Vagina (tissue), 2 donors: ENCODE measurements around the gene TIAM2. TPM values are rescaled to one million over a fixed set of nuclear protein-coding genes. Genes with fewer than 3 reads are reported as not detected.

Experiments used
- DNase-seq, 2 donors: peaks; one replicate each; pipeline ENCODE4 v3.0.0-alpha.2; 2017; ENCODE audit errors: extremely low spot score in 2 of 2
- H3K27ac ChIP-seq: fragments of 200-600 bp; sonication (generic); one replicate; pipeline ENCODE4 v1.5.1; 2019
- H3K27me3 ChIP-seq: fragments of 200-600 bp; sonication (generic); one replicate; pipeline ENCODE4 v1.5.1; 2019
- H3K36me3 ChIP-seq, 2 donors: fragments of 200-600 bp; sonication (generic); one replicate each; pipeline ENCODE4 v1.5.1; 2017 to 2019
- H3K4me1 ChIP-seq: fragments of 200-600 bp; sonication (generic); one replicate; pipeline ENCODE4 v1.5.1; 2019
- H3K4me3 ChIP-seq, 2 donors: fragments of 200-600 bp; sonication (generic); 1 replicate in 1 of 2; 2 replicates in 1 of 2; pipeline ENCODE4 v1.5.1; 2016 to 2019
- H3K9me3 ChIP-seq: fragments of 200-600 bp; sonication (generic); one replicate; pipeline ENCODE4 v1.5.1; 2019
- POLR2A ChIP-seq, 2 donors: fragments of 450-650 bp; IDR thresholded peaks; one replicate each; pipeline ENCODE4 v1.6.1; 2017; ENCODE audit warnings: antibody characterized with exemption in 2 of 2, mild to moderate bottlenecking in 2 of 2, moderate library complexity in 2 of 2
- POLR2AphosphoS5 ChIP-seq, 2 donors: sonication (generic); formaldehyde crosslinking; IDR thresholded peaks; one replicate each; pipeline ENCODE4 v1.9.0; 2017; ENCODE audit warnings: antibody characterized with exemption in 2 of 2, mild to moderate bottlenecking in 2 of 2, low read depth in 1 of 2; ENCODE audit not compliant: insufficient read depth in 1 of 2
- intact Hi-C: fragments of 100-400 bp; cut with DNase I; formaldehyde crosslinking; loops from one replicate; pipeline ENCODE4 v1.15.1; 2023
- total RNA-seq: library from RNA; depleted of rRNA; stranded (reverse); fragments of >200 nt; gene quantifications from one replicate; pipeline ENCODE4 v1.2.3, GENCODE V29; 2016
- TF ChIP-seq, protein P1 (sequence below), 3 experiments: fragments of 450-650 bp in 2 of 3; fragments of 200-600 bp in 1 of 3; sonication (generic) in 1 of 3; IDR thresholded peaks; one replicate each; pipeline ENCODE4 v1.5.1; 2017 to 2019; ENCODE audit warnings: antibody characterized with exemption in 3 of 3, mild to moderate bottlenecking in 2 of 3, moderate library complexity in 2 of 3

Gene TIAM2
- total RNA-seq, 1 donor from 2014 or later: 11.5 TPM

GRCh38 chr6:155259897-155260296 is 264.8 kb downstream of the TIAM2 start:
- intact Hi-C loops: no loop called here
- H3K36me3 ChIP-seq: peaks cover 0 to 32% of the 10 kb centered on the region in 2 donors

GRCh38 chr6:155260686-155261085 is 265.6 kb downstream of the TIAM2 start:
- intact Hi-C loops: no loop called here

More at GRCh38 chr6:155259897-155260296, 264.8 kb downstream of the TIAM2 start:
- no peaks in the 10 kb centered on the region for H3K27me3 ChIP-seq
- H3K9me3 ChIP-seq: no peaks in the 10 kb centered on the region
- H3K4me1 ChIP-seq: peaks cover 7% of the 10 kb centered on the region
- no peak for DNase-seq
- TF ChIP-seq POLR2AphosphoS5 (IDR thresholded peaks at IDR 0.05; ENCODE audit: insufficient read depth in 1 of 2, low read depth in 1 of 2): no peak
- TF ChIP-seq, protein P1, sequence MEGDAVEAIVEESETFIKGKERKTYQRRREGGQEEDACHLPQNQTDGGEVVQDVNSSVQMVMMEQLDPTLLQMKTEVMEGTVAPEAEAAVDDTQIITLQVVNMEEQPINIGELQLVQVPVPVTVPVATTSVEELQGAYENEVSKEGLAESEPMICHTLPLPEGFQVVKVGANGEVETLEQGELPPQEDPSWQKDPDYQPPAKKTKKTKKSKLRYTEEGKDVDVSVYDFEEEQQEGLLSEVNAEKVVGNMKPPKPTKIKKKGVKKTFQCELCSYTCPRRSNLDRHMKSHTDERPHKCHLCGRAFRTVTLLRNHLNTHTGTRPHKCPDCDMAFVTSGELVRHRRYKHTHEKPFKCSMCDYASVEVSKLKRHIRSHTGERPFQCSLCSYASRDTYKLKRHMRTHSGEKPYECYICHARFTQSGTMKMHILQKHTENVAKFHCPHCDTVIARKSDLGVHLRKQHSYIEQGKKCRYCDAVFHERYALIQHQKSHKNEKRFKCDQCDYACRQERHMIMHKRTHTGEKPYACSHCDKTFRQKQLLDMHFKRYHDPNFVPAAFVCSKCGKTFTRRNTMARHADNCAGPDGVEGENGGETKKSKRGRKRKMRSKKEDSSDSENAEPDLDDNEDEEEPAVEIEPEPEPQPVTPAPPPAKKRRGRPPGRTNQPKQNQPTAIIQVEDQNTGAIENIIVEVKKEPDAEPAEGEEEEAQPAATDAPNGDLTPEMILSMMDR (IDR thresholded peaks at IDR 0.05): no peak
- no peak for TF ChIP-seq POLR2A (IDR thresholded peaks at IDR 0.05)
- no peak overlapping the region for H3K4me3 ChIP-seq
- H3K27ac ChIP-seq: no peak overlapping the region

DNA sequence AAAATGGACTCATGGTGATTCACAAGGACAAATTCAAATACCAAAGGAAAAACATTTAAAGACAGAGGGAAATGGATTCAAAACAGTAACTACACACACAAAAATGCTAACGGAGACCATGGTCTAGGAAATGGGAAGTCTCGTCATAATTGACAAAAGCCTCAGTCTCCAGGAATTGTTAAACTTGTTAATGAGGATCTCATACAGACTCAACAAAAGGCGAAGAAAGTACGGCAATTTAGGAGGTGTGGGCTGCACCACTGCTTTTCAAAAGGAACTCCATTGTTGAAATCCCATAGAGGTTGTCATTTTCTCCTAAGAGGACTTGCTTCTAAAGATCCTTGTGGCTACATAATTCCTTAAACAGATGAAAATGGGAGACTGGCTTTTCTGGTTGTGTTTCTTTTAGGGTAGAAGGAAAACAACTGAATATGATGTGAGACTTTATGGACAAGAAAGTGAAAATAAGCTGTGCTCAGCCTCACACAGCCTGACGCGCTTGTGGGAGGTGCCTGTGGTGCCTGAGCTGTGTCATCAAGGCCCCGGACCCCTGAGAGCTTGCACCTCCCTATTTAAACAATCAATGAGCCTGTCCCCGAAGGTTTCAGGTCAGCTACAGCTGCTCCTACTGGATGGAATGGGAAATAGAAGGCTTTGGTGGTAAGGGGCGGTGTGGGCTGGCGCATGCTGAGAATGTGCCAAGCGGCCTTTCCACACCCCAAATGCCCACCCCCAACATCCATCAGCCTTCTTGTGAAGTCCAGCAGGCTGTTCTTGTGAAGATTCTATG is 266.2 kb downstream of the TIAM2 start:
- no peak for TF ChIP-seq POLR2A (IDR thresholded peaks at IDR 0.05)
- TF ChIP-seq, protein P1 (IDR thresholded peaks at IDR 0.05): no peak
- no peak for TF ChIP-seq POLR2AphosphoS5 (IDR thresholded peaks at IDR 0.05; ENCODE audit: insufficient read depth in 1 of 2, low read depth in 1 of 2)
- Histone ChIP-seq H3K27me3 (no peaks in the 10 kb centered on the region), H3K9me3 (no peaks in the 10 kb centered on the region), H3K27ac (no peak overlapping the region), H3K36me3 (peaks cover 0 to 32% of the 10 kb centered on the region in 2 donors), H3K4me3 (no peak overlapping the region), H3K4me1 (peaks cover 12% of the 10 kb centered on the region)
- no peak for DNase-seq
- intact Hi-C loops: no loop called here

More at GRCh38 chr6:155260686-155261085, 265.6 kb downstream of the TIAM2 start:
- H3K4me1 ChIP-seq: peaks cover 12% of the 10 kb centered on the region
- no peak overlapping the region for H3K27ac ChIP-seq
- H3K27me3 ChIP-seq: no peaks in the 10 kb centered on the region
- no peak overlapping the region for H3K4me3 ChIP-seq
- no peak for DNase-seq
- H3K9me3 ChIP-seq: no peaks in the 10 kb centered on the region
- TF ChIP-seq POLR2A (IDR thresholded peaks at IDR 0.05) (no peak), POLR2AphosphoS5 (IDR thresholded peaks at IDR 0.05; ENCODE audit: insufficient read depth in 1 of 2, low read depth in 1 of 2) (no peak)
- TF ChIP-seq, protein P1 (IDR thresholded peaks at IDR 0.05): no peak
- peaks cover 0 to 32% of the 10 kb centered on the region in 2 donors for H3K36me3 ChIP-seq

- DNase-seq: no peak
- intact Hi-C loops: no loop called here
- Histone ChIP-seq H3K9me3 (no peaks in the 10 kb centered on the region), H3K4me1 (peaks cover 12% of the 10 kb centered on the region), H3K4me3 (no peak overlapping the region), H3K36me3 (peaks cover 0 to 20% of the 10 kb centered on the region in 2 donors), H3K27me3 (no peaks in the 10 kb centered on the region), H3K27ac (no peak overlapping the region)
- TF ChIP-seq, protein P1 (IDR thresholded peaks at IDR 0.05): no peak
- TF ChIP-seq POLR2A (IDR thresholded peaks at IDR 0.05) (no peak), POLR2AphosphoS5 (IDR thresholded peaks at IDR 0.05; ENCODE audit: insufficient read depth in 1 of 2, low read depth in 1 of 2) (no peak)
Observed at GRCh38 chr6:155262655-155263054, 267.5 kb downstream of the TIAM2 start.
